Endothelial cell of umbilical vein (primary cell): Measurements from ENCODE around the gene MTARC2. TPM values are rescaled to one million over a fixed set of nuclear protein-coding genes. Genes with fewer than 3 reads are reported as not detected.

Experiments used
- BruUV-seq: library from RNA; stranded (reverse); fragments of 400-500 nt; replicated peaks from 2 replicates; lab custom pipeline; 2021; lab: Mats Ljungman, UMichigan
- CTCF ChIA-PET: fragments of 300-600, 350-600 bp; sonication (Branson Sonifier 250); formaldehyde crosslinking; loops from one replicate; lab custom pipeline; 2021; ENCODE audit warnings: antibody characterized with exemption, inconsistent platforms; lab: Charles Lee
- POLR2A ChIA-PET: fragments of 300-600, 350-600 bp; sonication (Branson Sonifier 250); formaldehyde crosslinking; loops from one replicate; lab custom pipeline; 2021; ENCODE audit warnings: antibody characterized with exemption, inconsistent platforms; lab: Charles Lee
- DNase-seq: peaks from one replicate; pipeline ENCODE4 v3.0.0-alpha.2; 2011; ENCODE audit warnings: low read depth, low spot score
- FAIRE-seq: peaks from 2 replicates; lab custom pipeline; 2011; peaks lifted over from hg19 to GRCh38; lab: Jason Lieb, UNC
- H2AFZ ChIP-seq: 2 replicates; pipeline ENCODE4 v1.6.0; 2012; ENCODE audit warnings: low read depth, low read length, control low read depth, inconsistent platforms
- H3K27ac ChIP-seq: 2 replicates; pipeline ENCODE4 v1.5.1; 2011; ENCODE audit warnings: low read depth, mild to moderate bottlenecking, control low read depth, low read length, moderate library complexity; ENCODE audit not compliant: insufficient read depth
- H3K27me3 ChIP-seq, 2 experiments: 2 replicates each; pipeline versions ENCODE4 v1.6.0 to v1.6.1; 2011; ENCODE audit warnings: low read length in 2 of 2, mixed read lengths in 1 of 2; ENCODE audit not compliant: control insufficient read depth in 2 of 2, insufficient read depth in 2 of 2
- H3K36me3 ChIP-seq, 2 experiments: 2 replicates in 1 of 2; 3 replicates in 1 of 2; pipeline ENCODE4 v1.5.1; 2011; ENCODE audit warnings: low read length in 2 of 2, mild to moderate bottlenecking in 1 of 2, moderate library complexity in 1 of 2; ENCODE audit not compliant: control insufficient read depth in 2 of 2, insufficient read depth in 2 of 2; ENCODE audit errors: extremely low read depth in 1 of 2
- H3K4me1 ChIP-seq: 3 replicates; pipeline ENCODE4 v1.5.1; 2011; ENCODE audit warnings: mild to moderate bottlenecking, low read length; ENCODE audit not compliant: control insufficient read depth, insufficient read depth; ENCODE audit errors: extremely low read depth
- H3K4me2 ChIP-seq: 2 replicates; pipeline ENCODE4 v1.6.1; 2011; ENCODE audit warnings: low read length, control low read depth, mixed read lengths; ENCODE audit not compliant: insufficient read depth
- H3K4me3 ChIP-seq, 3 experiments: fragments of 200-600 bp in 1 of 3; sonication (generic), shearing (Covaris generic) in 1 of 3; replicated peaks in 1 of 3; 2 replicates each; pipeline ENCODE4 v1.5.1; 2011 to 2016; ENCODE audit warnings: control low read depth in 3 of 3, low read length in 3 of 3, mild to moderate bottlenecking in 2 of 3, inconsistent platforms in 1 of 3, low read depth in 1 of 3, moderate library complexity in 1 of 3; ENCODE audit not compliant: insufficient read depth in 1 of 3
- H3K79me2 ChIP-seq: 2 replicates; pipeline ENCODE4 v1.6.0; 2012; ENCODE audit warnings: low read length, inconsistent platforms; ENCODE audit not compliant: control insufficient read depth, insufficient read depth
- H3K9ac ChIP-seq: replicated peaks from 2 replicates; pipeline ENCODE3; 2011; ENCODE audit warnings: low read length, control low read depth; ENCODE audit not compliant: insufficient read depth; ENCODE audit errors: extremely low read depth
- H3K9me1 ChIP-seq: replicated peaks from 3 replicates; pipeline ENCODE4 v1.6.0; 2011; ENCODE audit warnings: mild to moderate bottlenecking, low read length; ENCODE audit not compliant: control insufficient read depth, insufficient read depth; ENCODE audit errors: extremely low read depth
- H3K9me3 ChIP-seq: replicated peaks from 2 replicates; pipeline ENCODE4 v1.5.1; 2012; ENCODE audit warnings: low read length, inconsistent platforms; ENCODE audit not compliant: control insufficient read depth, insufficient read depth
- H4K20me1 ChIP-seq: replicated peaks from 2 replicates; pipeline ENCODE3; 2011; ENCODE audit warnings: mild to moderate bottlenecking, low read length; ENCODE audit not compliant: control insufficient read depth, insufficient read depth; ENCODE audit errors: extremely low read depth
- EZH2 ChIP-seq: IDR thresholded peaks from 2 replicates; pipeline ENCODE4 v1.6.1; 2012; ENCODE audit warnings: borderline replicate concordance, low read depth, mild to moderate bottlenecking, moderate library complexity, low read length, inconsistent platforms; ENCODE audit not compliant: severe bottlenecking
- FOS ChIP-seq: IDR thresholded peaks from 2 replicates; pipeline ENCODE4 v1.6.1; 2011; ENCODE audit warnings: mild to moderate bottlenecking, low read length, moderate library complexity, borderline replicate concordance; ENCODE audit not compliant: insufficient read depth
- GATA2 ChIP-seq: IDR thresholded peaks from 2 replicates; pipeline ENCODE4 v1.7.0; 2011; ENCODE audit warnings: low read depth, mild to moderate bottlenecking, moderate library complexity, mixed read lengths, low read length; ENCODE audit not compliant: insufficient read length, insufficient read depth
- JUN ChIP-seq: IDR thresholded peaks from 2 replicates; pipeline ENCODE4 v1.6.1; 2011; ENCODE audit warnings: borderline replicate concordance, low read depth; ENCODE audit not compliant: insufficient read length, insufficient read depth
- MYC ChIP-seq: IDR thresholded peaks from one replicate; pipeline ENCODE4 v1.6.1; 2011; ENCODE audit warnings: mild to moderate bottlenecking, low read depth, low read length
- POLR2A ChIP-seq: IDR thresholded peaks from 2 replicates; pipeline ENCODE4 v1.6.1; 2012; ENCODE audit warnings: low read depth, mild to moderate bottlenecking, control low read depth, low read length
- POLR2AphosphoS5 ChIP-seq: IDR thresholded peaks from 2 replicates; pipeline ENCODE4 v1.6.1; 2012; ENCODE audit warnings: low read depth, mild to moderate bottlenecking, control low read depth, low read length, moderate library complexity; ENCODE audit not compliant: insufficient read depth
- dilution Hi-C: fragments of 300-500 bp; cut with MboI; formaldehyde crosslinking; loops from one replicate; pipeline ENCODE4 v1.15.0; 2019; ENCODE audit warnings: low sequenced_read_pairs; ENCODE audit not compliant: extremely low pct_ligation_motif_present
- intact Hi-C: fragments of 100-400 bp; cut with micrococcal nuclease; formaldehyde crosslinking; loops from one replicate; pipeline ENCODE4 v1.10.0; 2022
- polyA plus RNA-seq, 4 experiments: library from polyadenylated mRNA; depleted of rRNA in 3 of 4; stranded (reverse) in 3 of 4; unstranded in 1 of 4; fragments of >200 nt; gene quantifications; 2 replicates each; pipeline versions ENCODE4 v1.2.1 to v1.2.3, GENCODE V29; 2011 to 2012; ENCODE audit warnings: missing spikeins in 1 of 4
- total RNA-seq: library from RNA; stranded (reverse); gene quantifications from 2 replicates; pipeline ENCODE4 v1.2.3, GENCODE V29; 2021
- TF ChIP-seq, protein P1 (sequence below): IDR thresholded peaks from 2 replicates; pipeline ENCODE4 v1.6.1; 2011; ENCODE audit not compliant: insufficient read depth, insufficient read length
- TF ChIP-seq, protein P2 (sequence below), 2 donors: IDR thresholded peaks; 1 replicate in 1 of 2; 2 replicates in 1 of 2; pipeline ENCODE4 v1.5.1; 2011; ENCODE audit warnings: low read length in 2 of 2, mild to moderate bottlenecking in 2 of 2, moderate library complexity in 2 of 2, control low read depth in 1 of 2, inconsistent platforms in 1 of 2, low read depth in 1 of 2; ENCODE audit not compliant: insufficient read depth in 1 of 2; ENCODE audit errors: extremely low read depth in 1 of 2

The MTARC2 gene
- total and polyA plus RNA-seq, 2 donors (not counting 3 experiments of a cell fraction or from before 2014, with no cell fraction given) = 9.8 to 14.1 TPM

DNA sequence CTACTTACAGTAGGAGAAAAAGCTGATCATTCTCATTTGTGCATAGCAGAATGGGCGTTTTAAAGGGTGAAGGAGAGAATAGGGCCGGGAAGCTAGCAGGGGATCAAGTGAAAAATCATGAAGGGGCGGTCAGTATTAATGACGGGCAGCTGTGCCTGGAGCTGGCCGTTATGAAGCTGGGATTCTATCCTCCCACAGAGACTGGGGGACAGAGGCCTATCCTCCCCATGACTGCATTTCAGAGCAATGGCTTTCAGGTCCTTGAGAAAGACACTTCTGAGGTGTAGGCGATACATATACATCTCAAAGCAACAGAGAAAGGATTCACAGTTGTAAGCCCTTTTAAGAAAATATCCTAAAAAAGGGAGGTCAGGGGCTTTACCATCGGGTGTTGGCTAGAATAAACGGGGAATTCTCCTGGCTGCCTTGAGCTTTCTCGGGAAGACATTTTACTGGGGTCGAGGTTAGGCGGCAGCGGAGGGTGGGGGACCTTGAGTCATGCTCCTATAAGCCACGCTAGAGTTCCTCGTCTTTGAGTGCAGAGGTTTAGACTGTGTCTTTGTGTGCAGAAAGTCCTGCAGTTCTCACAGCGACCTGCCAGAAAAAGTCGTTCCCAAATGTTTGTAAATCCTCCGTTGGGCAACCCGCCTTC, 559 bp upstream of the MTARC2 start:
- Histone ChIP-seq H3K4me2 (peak overlapping the region; percentile 56), H3K9me1 (no peaks in the 10 kb centered on the region), H3K27ac (peak overlapping the region; percentile 42), H3K9ac (peak overlapping the region; percentile 64), H3K4me1 (peaks cover 14% of the 10 kb centered on the region), H3K36me3 (no peaks in the 10 kb centered on the region), H3K9me3 (no peaks in the 10 kb centered on the region), H3K27me3 (no peaks in the 10 kb centered on the region), H2AFZ (peak overlapping the region; percentile 70), H3K79me2 (peaks cover 19% of the 10 kb centered on the region), H3K4me3 (peak overlapping the region; percentile 60 to 78 (median 74)), H4K20me1 (no peaks in the 10 kb centered on the region)
- no peak for FAIRE-seq
- ChIA-PET POLR2A (interaction anchor here (1.5 kb wide), 1 partner anchor 14 kb away, joined by 9 read pairs; no protein-coding TSS in a partner anchor), CTCF (interaction anchor here (0.9 to 5.7 kb wide), 9 partner anchors 9 to 452 kb away, joined by 3 to 82 read pairs (median 6); no protein-coding TSS in a partner anchor)
- no TSS peak for BruUV-seq
- no peak for DNase-seq
- dilution Hi-C loops = no loop called here
- intact Hi-C loops = loop anchor here (1.0 to 2.0 kb wide), 3 partner anchors 14 to 57 kb away; partner anchors contain the start of gene C1orf115
- TF ChIP-seq, protein P1, sequence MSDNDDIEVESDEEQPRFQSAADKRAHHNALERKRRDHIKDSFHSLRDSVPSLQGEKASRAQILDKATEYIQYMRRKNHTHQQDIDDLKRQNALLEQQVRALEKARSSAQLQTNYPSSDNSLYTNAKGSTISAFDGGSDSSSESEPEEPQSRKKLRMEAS = no peak
- TF ChIP-seq, protein P2, sequence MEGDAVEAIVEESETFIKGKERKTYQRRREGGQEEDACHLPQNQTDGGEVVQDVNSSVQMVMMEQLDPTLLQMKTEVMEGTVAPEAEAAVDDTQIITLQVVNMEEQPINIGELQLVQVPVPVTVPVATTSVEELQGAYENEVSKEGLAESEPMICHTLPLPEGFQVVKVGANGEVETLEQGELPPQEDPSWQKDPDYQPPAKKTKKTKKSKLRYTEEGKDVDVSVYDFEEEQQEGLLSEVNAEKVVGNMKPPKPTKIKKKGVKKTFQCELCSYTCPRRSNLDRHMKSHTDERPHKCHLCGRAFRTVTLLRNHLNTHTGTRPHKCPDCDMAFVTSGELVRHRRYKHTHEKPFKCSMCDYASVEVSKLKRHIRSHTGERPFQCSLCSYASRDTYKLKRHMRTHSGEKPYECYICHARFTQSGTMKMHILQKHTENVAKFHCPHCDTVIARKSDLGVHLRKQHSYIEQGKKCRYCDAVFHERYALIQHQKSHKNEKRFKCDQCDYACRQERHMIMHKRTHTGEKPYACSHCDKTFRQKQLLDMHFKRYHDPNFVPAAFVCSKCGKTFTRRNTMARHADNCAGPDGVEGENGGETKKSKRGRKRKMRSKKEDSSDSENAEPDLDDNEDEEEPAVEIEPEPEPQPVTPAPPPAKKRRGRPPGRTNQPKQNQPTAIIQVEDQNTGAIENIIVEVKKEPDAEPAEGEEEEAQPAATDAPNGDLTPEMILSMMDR (IDR thresholded peaks at IDR 0.05; ENCODE audit: extremely low read depth in 1 of 2, insufficient read depth in 1 of 2, low read depth in 1 of 2, low read length in 2 of 2) = no peak
- TF ChIP-seq EZH2 (no peak), GATA2 (no peak), JUN (no peak), FOS (no peak), MYC (no peak), POLR2AphosphoS5 (no peak), POLR2A (no peak)
